ENCODE data around the gene CD163.
A peak's percentile ranks its signal among the peaks of the same experiment; 100 is the strongest.
"Not testable (repeated sequence)": the region's sequence is repeated elsewhere in the genome, so short reads cannot be mapped to it uniquely, and the experiment has no call there.

CD163 gene

DNA sequence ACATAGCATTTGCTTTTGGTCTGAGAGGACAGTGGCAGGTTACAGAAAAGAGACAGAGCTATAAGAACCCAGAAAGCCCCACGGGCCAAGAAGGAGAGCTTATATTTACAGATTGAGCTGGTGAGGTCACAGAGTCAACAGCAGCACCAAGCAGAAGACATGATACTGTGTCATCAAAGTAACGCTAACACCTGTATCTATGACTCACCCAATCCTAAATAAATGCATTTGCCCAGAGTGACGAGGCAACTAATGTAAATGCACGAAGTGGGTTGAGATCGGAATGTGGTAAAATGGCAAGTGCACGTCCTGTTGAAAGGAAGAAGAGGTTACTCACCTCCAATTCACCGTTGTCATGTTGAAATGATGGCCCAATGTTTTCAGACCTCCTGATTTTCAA is 52.9 kb downstream of the CD163 start:
- DNase-seq (ENCODE audit: low read depth, low spot score) = no peak

DNA sequence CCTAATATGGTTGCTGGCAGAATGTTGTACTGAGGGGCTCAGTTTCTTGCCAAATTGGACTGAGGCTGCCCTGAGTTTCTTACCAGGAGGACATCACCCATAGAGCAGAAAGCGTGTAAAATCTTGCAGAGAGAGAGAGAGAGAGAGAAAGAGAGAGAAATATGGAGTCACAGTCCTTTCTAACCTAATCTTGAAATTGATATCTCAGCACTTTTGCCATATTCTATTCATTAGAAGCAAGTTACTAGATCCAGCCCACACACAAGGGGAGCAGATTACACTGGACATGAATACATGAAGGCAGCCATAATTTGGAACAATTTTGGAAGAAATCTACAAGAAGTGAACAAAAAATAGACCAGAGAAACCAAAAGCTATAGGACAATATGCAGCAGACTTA is 55.5 kb downstream of the CD163 start:
- DNase-seq (ENCODE audit: low read depth, low spot score) = no peak

GRCh38 chr12:7444537-7444936 is 59.0 kb downstream of the CD163 start:
- no peak for DNase-seq (ENCODE audit: low read depth, low spot score)

GRCh38 chr12:7444076-7444475 is 59.5 kb downstream of the CD163 start, which contains the start of gene CD163L1:
TSS of gene CD163L1 (minus strand) at chr12:7444153. CDS start at chr12:7444127, 26 bp downstream.
- DNase-seq (ENCODE audit: low read depth, low spot score) = no peak

DNA sequence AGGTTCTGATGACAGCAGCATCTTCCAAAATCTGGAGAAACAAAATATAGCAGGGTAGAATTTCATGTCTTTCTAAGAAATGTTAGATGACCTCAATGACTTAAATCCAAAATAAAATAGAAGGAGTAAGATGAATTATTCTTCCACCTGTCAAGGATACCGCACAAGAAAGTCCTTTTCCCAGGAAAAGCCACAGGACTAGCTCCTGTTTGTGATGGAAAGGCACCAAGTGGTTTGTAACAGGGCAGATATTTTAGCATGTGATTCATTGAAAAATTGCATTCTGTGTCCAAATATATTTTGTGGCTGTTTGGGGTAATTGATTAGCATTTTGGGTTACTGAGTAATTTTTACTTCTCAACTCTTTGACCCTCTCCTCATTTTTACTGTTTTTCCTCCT is 62.4 kb downstream of the CD163 start:
- no peak for DNase-seq (ENCODE audit: low read depth, low spot score)

GRCh38 chr12:7439579-7440505 is 63.7 kb downstream of the CD163 start:
- DNase-seq (ENCODE audit: low read depth, low spot score) = peak; percentile 89

GRCh38 chr12:7438291-7438995 is 65.1 kb downstream of the CD163 start:
- DNase-seq (ENCODE audit: low read depth, low spot score) = not testable (repeated sequence)

DNA sequence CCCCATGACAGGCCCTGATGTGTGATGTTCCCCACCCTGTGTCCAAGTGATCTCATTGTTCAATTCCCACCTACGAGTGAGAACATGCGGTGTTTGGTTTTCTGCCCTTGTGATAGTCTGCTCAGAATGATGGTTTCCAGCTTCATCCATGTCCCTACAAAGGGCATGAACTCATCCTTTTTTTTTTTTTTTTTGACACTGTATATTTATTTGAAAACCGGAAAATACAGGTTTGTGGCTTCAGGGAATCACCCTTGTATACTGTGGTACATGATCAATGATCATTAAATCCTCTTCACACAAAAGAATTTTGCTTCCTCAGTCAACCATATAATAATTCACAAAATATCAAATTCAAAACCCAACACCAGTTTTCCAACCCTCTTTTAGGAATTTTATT is 66.1 kb downstream of the CD163 start:
- not testable (repeated sequence) for DNase-seq (ENCODE audit: low read depth, low spot score)

DNA sequence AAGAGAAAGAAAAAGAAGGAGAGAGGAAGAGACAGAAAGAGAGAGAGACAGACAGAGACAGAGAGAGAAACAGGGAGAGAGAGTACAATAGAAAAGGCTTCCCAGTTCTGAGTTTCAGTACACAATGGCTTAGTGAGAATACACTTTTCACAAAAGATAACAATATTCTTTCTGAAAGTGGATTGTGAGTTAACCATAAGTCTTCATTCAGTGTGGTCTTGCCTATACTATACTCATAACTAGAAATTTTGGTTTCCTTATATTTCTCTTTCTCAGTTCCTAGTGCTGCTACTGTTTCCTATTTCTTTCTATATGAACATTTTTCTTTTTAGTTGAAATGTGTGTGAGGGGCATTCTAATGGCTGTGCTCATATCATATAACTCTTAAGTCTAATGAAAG is 68.9 kb downstream of the CD163 start:
- no peak for DNase-seq (ENCODE audit: low read depth, low spot score)

- DNase-seq (ENCODE audit: low read depth, low spot score) = no peak
Measured at GRCh38 chr12:7433276-7433822, 70.2 kb downstream of the CD163 start.

DNA sequence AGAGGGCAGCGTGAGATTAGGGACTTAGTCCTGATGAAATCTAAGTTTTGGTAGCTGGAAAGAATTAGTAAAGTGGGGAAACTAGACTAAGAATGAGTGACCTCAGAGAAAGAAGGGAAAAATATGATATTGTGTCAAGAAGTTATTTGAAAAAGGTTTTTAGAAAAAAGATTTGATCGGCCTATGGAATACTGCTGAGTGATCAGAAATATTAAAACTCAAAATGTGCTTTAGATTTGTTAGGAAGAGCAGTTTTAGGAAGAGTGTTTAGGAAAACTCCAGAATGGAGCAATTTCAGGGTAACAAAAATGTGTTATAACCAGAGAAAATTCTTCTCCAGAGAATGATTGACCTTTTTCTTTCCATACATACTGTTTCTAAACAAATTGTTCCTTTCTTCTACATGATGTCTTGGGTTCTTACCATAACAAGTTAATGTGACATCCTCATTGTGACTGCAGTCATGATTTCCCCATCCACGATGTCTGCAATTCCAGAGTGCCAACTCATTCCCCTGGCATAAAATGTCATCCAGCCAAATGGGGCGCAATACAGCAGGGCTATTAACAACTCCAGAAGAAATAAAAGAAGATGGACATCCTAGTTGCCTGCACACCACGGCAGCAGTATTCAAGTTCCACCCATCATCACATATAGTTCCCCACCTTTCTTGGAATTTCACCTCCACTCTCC is 71.4 kb downstream of the CD163 start:
- no peak for DNase-seq (ENCODE audit: low read depth, low spot score)

Measured in ELF-1 (cell line).